22Rv1 (cell line): Measurements from ENCODE around the gene CPEB1.

Source experiments
- CTCF ChIP-seq: fragments of 450-650 bp; IDR thresholded peaks from 2 replicates; pipeline ENCODE4 v1.5.1; 2017; ENCODE audit warnings: mild to moderate bottlenecking
- ZFX ChIP-seq: fragments of 450-650 bp; IDR thresholded peaks from 2 replicates; pipeline ENCODE4 v1.6.1; 2017; ENCODE audit warnings: antibody characterized with exemption, borderline replicate concordance

GRCh38 chr15:82544431-82544830 lies 102.7 kb downstream of the CPEB1 start:
- TF ChIP-seq CTCF (no peak), ZFX (no peak)
